OCI-LY3 (cell line): ENCODE measurements around the gene NEMP1.
"Not testable (repeated sequence)": the region's sequence is repeated elsewhere in the genome, so short reads cannot be mapped to it uniquely, and the experiment has no call there.

Experiments
- H2AFZ ChIP-seq: fragments of 200-600, 300-600 bp; shearing (Covaris generic); 2 replicates; pipeline ENCODE4 v1.6.0; 2014; ENCODE audit warnings: antibody characterized with exemption, low read depth, low read length
- H3K27ac ChIP-seq: fragments of 200-600, 300-600 bp; sonication (generic); 2 replicates; pipeline ENCODE4 v1.5.1; 2014; ENCODE audit warnings: mild to moderate bottlenecking, low read length, moderate library complexity, mixed read lengths
- H3K27me3 ChIP-seq: fragments of 200-600, 300-600 bp; sonication (generic); 2 replicates; pipeline ENCODE4 v1.6.1; 2014; ENCODE audit warnings: low read depth, low read length, mixed read lengths
- H3K36me3 ChIP-seq: fragments of 200-600, 300-600 bp; sonication (generic); replicated peaks from 2 replicates; pipeline ENCODE3; 2014; ENCODE audit warnings: low read depth, low read length, mixed read lengths
- H3K4me1 ChIP-seq: fragments of 300-600, 200-600 bp; sonication (generic); 2 replicates; pipeline ENCODE4 v1.6.1; 2014; ENCODE audit warnings: low read length, mixed read lengths
- H3K4me2 ChIP-seq: fragments of 200-600, 300-600 bp; sonication (generic); 2 replicates; pipeline ENCODE4 v1.6.1; 2014; ENCODE audit warnings: low read length, mixed read lengths
- H3K4me3 ChIP-seq: fragments of 300-600, 200-600 bp; sonication (generic); 2 replicates; pipeline ENCODE4 v1.5.1; 2014; ENCODE audit warnings: antibody characterized with exemption, mild to moderate bottlenecking, low read length, moderate library complexity
- H3K79me2 ChIP-seq: fragments of 300-600, 200-600 bp; shearing (Covaris generic); 2 replicates; pipeline ENCODE4 v1.6.1; 2014; ENCODE audit warnings: mild to moderate bottlenecking, low read length, mixed read lengths
- H3K9ac ChIP-seq: fragments of 300-600, 200-600 bp; shearing (Covaris generic); 2 replicates; pipeline ENCODE4 v1.6.0; 2014; ENCODE audit warnings: mild to moderate bottlenecking, low read length, moderate library complexity
- H3K9me3 ChIP-seq: fragments of 200-600, 300-600 bp; shearing (Covaris generic); 2 replicates; pipeline ENCODE4 v1.6.1; 2014; ENCODE audit warnings: low read length, mixed read lengths; ENCODE audit not compliant: insufficient read depth
- H4K20me1 ChIP-seq: fragments of 200-600, 300-600 bp; sonication (generic); 2 replicates; pipeline ENCODE4 v1.6.1; 2016; ENCODE audit warnings: low read length, mixed read lengths; ENCODE audit not compliant: insufficient read depth
- CTCF ChIP-seq: fragments of 200-600, 300-600 bp; sonication (generic); IDR thresholded peaks from 2 replicates; pipeline ENCODE4 v1.5.1; 2014; ENCODE audit warnings: antibody characterized with exemption, low read length, low read depth
- EZH2phosphoT487 ChIP-seq: fragments of 200-600 bp; shearing (Covaris generic); IDR thresholded peaks from 2 replicates; pipeline ENCODE4 v1.6.1; 2018; ENCODE audit warnings: antibody characterized with exemption, mixed run types, low read depth

Gene NEMP1

GRCh38 chr12:57025196-57025595, 53.4 kb downstream of the NEMP1 start:
- H4K20me1 ChIP-seq, result no peaks in the 10 kb centered on the region
- H3K4me1 ChIP-seq, result peaks cover 15% of the 10 kb centered on the region
- H3K27ac ChIP-seq, result no peak overlapping the region
- no peaks in the 10 kb centered on the region for H3K27me3 ChIP-seq
- TF ChIP-seq EZH2phosphoT487, result no peak
- no peak for TF ChIP-seq CTCF
- no peak overlapping the region for H3K9ac ChIP-seq
- no peak overlapping the region for H3K4me2 ChIP-seq
- no peaks in the 10 kb centered on the region for H3K9me3 ChIP-seq
- H3K79me2 ChIP-seq, result no peaks in the 10 kb centered on the region
- no peak overlapping the region for H2AFZ ChIP-seq
- no peaks in the 10 kb centered on the region for H3K36me3 ChIP-seq
- H3K4me3 ChIP-seq, result no peak overlapping the region

GRCh38 chr12:57022324-57022723, 56.3 kb downstream of the NEMP1 start:
- H3K27ac ChIP-seq, H3K4me3 ChIP-seq, H3K9ac ChIP-seq, H3K4me2 ChIP-seq, H3K9me3 ChIP-seq, H3K36me3 ChIP-seq, H4K20me1 ChIP-seq, H3K27me3 ChIP-seq, H3K79me2 ChIP-seq, H2AFZ ChIP-seq: not testable (repeated sequence)
- H3K4me1 ChIP-seq, result peaks cover 14% of the 10 kb centered on the region

GRCh38 chr12:57019983-57020719, 58.4 kb downstream of the NEMP1 start:
- Histone ChIP-seq H4K20me1 (no peaks in the 10 kb centered on the region), H3K9ac (no peak overlapping the region), H3K79me2 (no peaks in the 10 kb centered on the region), H2AFZ (no peak overlapping the region), H3K4me2 (no peak overlapping the region), H3K27ac (no peak overlapping the region), H3K4me1 (peaks cover 10% of the 10 kb centered on the region; the same call in 1 of the 2 replicates), H3K9me3 (no peaks in the 10 kb centered on the region), H3K4me3 (no peak overlapping the region), H3K36me3 (no peaks in the 10 kb centered on the region), H3K27me3 (peaks cover 12% of the 10 kb centered on the region)
- no peak for TF ChIP-seq EZH2phosphoT487
- no peak for TF ChIP-seq CTCF

GRCh38 chr12:57018906-57019305, 59.7 kb downstream of the NEMP1 start:
- Histone ChIP-seq H3K4me2 (no peak overlapping the region), H3K9me3 (no peaks in the 10 kb centered on the region)

GRCh38 chr12:57018353-57018752, 60.2 kb downstream of the NEMP1 start:
- not testable (repeated sequence) for H3K9me3 ChIP-seq, H3K79me2 ChIP-seq, H3K4me2 ChIP-seq, H4K20me1 ChIP-seq, H3K36me3 ChIP-seq, H3K9ac ChIP-seq, H3K27ac ChIP-seq, H3K4me3 ChIP-seq, H2AFZ ChIP-seq
- peaks cover 17% of the 10 kb centered on the region for H3K4me1 ChIP-seq
- H3K27me3 ChIP-seq, result peaks cover 30% of the 10 kb centered on the region

More at GRCh38 chr12:57018906-57019305, 59.7 kb downstream of the NEMP1 start:
- Histone ChIP-seq H3K27ac (no peak overlapping the region), H3K9ac (no peak overlapping the region), H3K4me1 (peaks cover 11% of the 10 kb centered on the region), H4K20me1 (no peaks in the 10 kb centered on the region), H3K4me3 (no peak overlapping the region), H3K79me2 (no peaks in the 10 kb centered on the region), H3K36me3 (no peaks in the 10 kb centered on the region), H2AFZ (no peak overlapping the region), H3K27me3 (peaks cover 24% of the 10 kb centered on the region)
- TF ChIP-seq EZH2phosphoT487 (no peak), CTCF (no peak)
